ENCODE results near the gene SNED1.

The SNED1 gene

GRCh38 chr2:240997856-240998705, at the start of gene SNED1:
SNED1 (plus strand) TSS chr2:240998618; CDS start chr2:240998838, 220 bp downstream.
- ATAC-seq (peak; percentile 53), DNase-seq (peak; percentile 70)

- ATAC-seq (no peak), DNase-seq (no peak)
These were observed 49.3 kb upstream of the SNED1 start for GRCh38 chr2:240948905-240949790.

- DNase-seq = no peak
- ATAC-seq = no peak
These were observed 48.4 kb upstream of the SNED1 start for GRCh38 chr2:240949791-240950705.

DNA sequence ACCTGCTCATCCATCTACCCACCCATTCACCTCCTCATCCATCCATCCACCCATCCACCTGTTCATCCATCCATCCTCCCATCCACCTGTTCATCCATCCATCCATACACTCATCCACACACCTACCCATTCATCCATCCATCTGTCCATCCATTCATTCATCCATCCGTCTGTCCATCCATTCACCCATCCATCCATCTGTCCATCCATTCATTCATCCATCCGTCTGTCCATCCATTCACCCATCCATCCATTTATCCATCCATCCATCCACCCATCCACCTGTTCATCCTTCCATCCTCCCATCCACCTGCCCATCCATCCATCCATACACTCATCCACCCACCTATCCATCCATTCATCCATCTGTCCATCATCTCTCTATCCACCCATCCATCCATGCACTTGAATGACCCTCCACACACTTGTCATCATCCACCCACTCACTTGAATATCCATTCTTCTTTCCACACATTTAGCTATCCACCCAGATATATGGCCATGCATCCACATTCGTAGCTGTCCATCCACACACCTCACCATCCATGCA, 47.3 kb upstream of the SNED1 start:
- DNase-seq (no peak), ATAC-seq (no peak)

DNA sequence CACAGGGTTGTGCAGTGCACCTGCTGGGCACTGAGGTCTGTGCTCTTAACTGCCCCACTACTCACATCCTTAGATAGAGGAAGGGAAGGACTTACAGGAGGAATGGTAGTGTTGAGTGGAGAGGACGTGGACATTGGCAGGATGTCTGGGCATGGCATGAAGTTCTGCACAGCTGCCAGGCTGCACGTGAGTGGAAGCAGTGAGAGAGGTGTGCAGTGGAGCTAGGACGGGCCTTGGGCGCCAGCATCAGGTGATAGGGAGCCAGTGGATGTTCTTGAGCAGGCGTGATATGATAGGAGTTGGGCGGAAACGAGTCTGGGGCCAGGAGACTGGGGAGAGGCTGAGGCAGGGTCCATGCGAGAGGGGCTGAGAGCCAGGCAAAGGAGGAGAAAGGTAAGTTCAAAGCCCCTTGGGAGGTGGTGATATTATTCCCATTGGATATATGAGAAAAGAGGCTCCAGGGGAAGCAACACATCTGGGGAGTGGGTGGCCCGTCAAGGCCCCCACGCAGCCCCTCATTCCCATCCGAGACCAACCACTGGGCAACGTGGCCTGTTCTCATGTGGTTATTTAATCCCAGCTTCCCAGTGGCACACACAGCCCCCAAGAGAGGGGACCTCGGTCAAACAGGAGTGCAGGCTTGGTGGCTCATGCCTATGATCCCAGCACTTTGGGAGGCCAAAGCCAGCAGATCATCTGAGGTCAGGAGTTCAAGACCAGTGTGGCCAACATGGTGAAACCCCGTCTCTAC, 45.7 kb upstream of the SNED1 start:
- DNase-seq (no peak), ATAC-seq (no peak)

DNA sequence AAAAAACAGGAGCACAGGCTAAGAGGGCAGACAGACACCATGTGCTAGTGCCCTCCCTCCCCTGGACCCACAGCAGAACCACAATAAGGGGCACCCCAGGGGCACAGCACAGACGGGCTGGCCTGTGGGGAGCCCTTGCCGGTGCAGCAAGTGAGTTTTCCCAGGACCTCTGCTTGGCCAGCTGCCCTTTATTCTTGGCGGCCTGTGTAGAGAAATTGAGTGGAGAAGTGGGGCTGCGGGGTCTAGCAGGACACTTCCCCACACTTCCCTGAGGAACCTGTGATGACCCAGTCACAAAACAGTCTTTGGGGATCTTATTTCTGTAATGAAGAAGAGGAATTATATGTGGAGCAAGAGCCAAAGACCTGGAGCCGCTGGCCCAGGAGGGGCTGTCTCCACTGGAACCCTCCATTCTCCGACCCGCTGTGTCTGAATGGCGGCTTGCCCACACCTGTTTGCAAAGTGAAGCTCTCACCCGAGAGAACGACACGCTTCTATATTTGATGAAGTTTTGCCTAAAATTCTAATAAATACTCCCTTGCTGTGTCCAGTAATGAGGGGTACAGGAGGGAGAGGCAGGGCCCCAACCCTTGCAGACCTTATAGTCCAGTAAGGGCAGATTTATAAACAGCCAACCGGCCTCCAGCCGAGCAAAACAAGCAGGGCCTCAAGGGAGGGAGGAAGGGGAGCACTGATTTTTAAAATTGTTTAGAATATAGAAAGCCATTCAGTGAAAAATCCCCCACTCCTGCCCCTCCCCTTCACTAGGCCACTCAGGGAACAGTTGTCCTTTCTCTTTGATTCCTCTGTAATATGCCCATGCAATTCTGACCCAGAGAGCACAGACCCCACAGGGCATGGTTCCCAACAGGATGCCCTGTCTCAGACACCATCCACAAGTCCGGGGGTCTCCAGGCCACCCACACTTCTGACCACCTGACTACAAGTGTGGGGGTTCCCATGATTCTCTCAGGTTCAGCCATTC, 44.7 kb upstream of the SNED1 start:
- DNase-seq (no peak), ATAC-seq (no peak)

- DNase-seq = no peak
- ATAC-seq = no peak
These were observed 43.7 kb upstream of the SNED1 start for GRCh38 chr2:240954436-240955305.

GRCh38 chr2:240955306-240956170, 42.9 kb upstream of the SNED1 start:
- DNase-seq (no peak), ATAC-seq (peak; percentile 15)

GRCh38 chr2:240956171-240956934, 42.1 kb upstream of the SNED1 start:
- ATAC-seq = no peak
- DNase-seq = no peak

- no peak for ATAC-seq
- DNase-seq = no peak
These were observed 41.3 kb upstream of the SNED1 start for GRCh38 chr2:240956935-240957655.

DNA sequence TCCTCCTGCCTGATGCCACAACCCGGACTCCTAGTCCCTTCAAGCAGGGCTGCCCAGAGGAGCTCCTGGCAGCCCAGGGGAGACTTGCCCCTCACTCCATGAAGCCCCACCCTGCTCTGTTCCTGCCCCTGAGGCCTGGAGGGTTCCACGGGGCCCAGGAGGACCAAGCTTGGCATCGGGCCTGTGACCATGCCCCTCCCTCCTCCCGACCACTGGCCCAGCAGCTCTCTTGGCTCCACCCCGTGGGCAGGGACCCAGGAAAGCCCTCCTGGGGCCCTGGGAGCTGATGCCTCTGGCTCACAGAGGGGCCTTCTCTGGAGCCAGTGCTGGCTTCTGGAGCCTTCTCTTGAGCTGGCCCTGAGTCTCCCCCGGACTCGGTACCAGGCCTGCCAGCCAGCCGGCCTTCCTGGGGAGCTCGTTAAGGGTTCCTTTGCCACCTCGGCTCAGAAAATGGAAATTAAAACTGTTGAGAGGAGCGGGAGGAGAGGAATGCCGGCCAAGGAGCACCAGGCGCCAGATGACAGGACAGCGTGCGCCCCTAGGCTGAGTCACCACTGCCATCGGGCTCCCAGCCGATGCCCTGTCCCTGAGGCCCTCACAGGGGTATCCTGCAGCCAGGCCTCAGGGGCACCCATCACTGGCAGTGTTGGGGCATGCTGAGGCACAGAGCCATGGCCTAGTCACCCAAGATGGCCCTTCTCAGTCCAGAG, 40.6 kb upstream of the SNED1 start:
- ATAC-seq (no peak), DNase-seq (no peak)

DNA sequence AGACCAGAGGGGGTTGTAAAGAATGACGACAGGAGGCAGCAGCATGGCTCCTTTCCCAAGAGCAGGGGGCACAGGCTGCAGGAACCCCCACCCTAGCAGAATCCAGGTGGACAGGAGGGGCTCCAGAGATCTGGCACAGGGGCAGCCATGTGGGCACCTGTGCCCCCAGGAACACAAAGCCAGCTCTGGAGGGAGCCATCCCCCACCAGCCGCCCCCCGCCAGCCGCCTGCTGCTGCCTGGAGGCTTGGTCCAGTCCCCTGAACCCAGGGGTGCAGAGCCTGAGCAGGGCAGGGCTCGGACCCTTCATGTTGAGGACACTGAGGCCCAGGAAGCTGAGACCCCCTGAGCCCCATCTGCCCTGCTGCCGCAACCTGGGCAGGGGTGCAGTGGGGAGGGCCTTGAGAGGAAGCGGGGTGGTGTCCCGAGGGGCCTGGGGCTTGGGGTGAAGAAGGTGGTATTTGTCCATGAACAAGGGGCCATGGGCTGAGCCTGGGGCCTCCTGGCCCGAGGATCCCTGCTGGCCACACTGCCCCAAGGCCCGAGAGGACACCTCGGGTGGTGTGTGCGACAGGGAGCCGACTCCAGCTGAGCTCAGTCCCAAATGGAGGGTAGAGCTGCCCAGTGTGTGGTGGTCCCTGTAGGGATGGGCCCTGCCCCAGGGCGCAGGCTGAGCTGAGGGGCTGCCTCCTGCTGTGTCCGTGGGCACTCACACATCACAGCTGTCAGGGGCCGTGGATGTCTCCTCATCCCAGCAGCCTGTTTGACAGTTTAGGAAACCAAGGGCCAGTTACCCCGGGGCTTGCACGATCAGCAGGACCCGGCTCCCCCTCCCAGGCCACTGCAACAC, 39.8 kb upstream of the SNED1 start:
- ATAC-seq (no peak), DNase-seq (no peak)

- no peak for ATAC-seq
- no peak for DNase-seq
These were observed 39.0 kb upstream of the SNED1 start for GRCh38 chr2:240959214-240959940.

- DNase-seq = no peak
- no peak for ATAC-seq
These were observed 38.5 kb upstream of the SNED1 start for GRCh38 chr2:240959941-240960308.
